DND-41 (cell line): ENCODE data around the gene SH3BGR.

Experiments used
- ATAC-seq: fragments of 200-7000 bp; cut with Tn5 transposase; 3 replicates; pipeline ENCODE4 v1.9.1; 2021; ENCODE audit warnings: low read depth; ENCODE audit not compliant: insufficient read depth
- DNase-seq: peaks from one replicate; pipeline ENCODE4 v3.0.0-alpha.2; 2020
- H2AFZ ChIP-seq: 2 replicates; pipeline ENCODE4 v1.6.0; 2012; ENCODE audit warnings: low read depth, low read length
- H3K27ac ChIP-seq: 2 replicates; pipeline ENCODE4 v1.5.1; 2012; ENCODE audit warnings: low read length, inconsistent platforms
- H3K27me3 ChIP-seq: fragments of 200-600 bp; sonication (generic); 2 replicates; pipeline ENCODE4 v1.6.0; 2012; ENCODE audit warnings: low read length, mild to moderate bottlenecking, inconsistent platforms; ENCODE audit not compliant: insufficient read depth, poor library complexity
- H3K36me3 ChIP-seq: 2 replicates; pipeline ENCODE4 v1.5.1; 2012; ENCODE audit warnings: low read length, inconsistent platforms; ENCODE audit not compliant: insufficient read depth
- H3K4me1 ChIP-seq: 2 replicates; pipeline ENCODE4 v1.5.1; 2012; ENCODE audit warnings: mild to moderate bottlenecking, low read length; ENCODE audit not compliant: insufficient read depth
- H3K4me2 ChIP-seq: 2 replicates; pipeline ENCODE4 v1.6.0; 2012; ENCODE audit warnings: mild to moderate bottlenecking, moderate library complexity, low read length, inconsistent platforms; ENCODE audit not compliant: insufficient read depth
- H3K4me3 ChIP-seq, 2 experiments: fragments of 200-600 bp in 1 of 2; shearing (Covaris generic) in 1 of 2; 2 replicates each; pipeline ENCODE4 v1.5.1; 2012 to 2016; ENCODE audit warnings: inconsistent platforms in 2 of 2, low read length in 2 of 2, mild to moderate bottlenecking in 2 of 2, low read depth in 1 of 2, moderate library complexity in 1 of 2
- H3K79me2 ChIP-seq: 2 replicates; pipeline ENCODE4 v1.6.0; 2012; ENCODE audit warnings: low read length, inconsistent platforms; ENCODE audit not compliant: insufficient read depth
- H3K9ac ChIP-seq: 2 replicates; pipeline ENCODE4 v1.6.0; 2012; ENCODE audit warnings: low read depth, mild to moderate bottlenecking, inconsistent platforms, low read length, moderate library complexity
- H3K9me3 ChIP-seq: 2 replicates; pipeline ENCODE4 v1.5.1; 2012; ENCODE audit warnings: low read length, moderate library complexity, mild to moderate bottlenecking, inconsistent platforms; ENCODE audit not compliant: insufficient read depth, severe bottlenecking
- H4K20me1 ChIP-seq: 2 replicates; pipeline ENCODE4 v1.6.0; 2012; ENCODE audit warnings: low read length; ENCODE audit not compliant: insufficient read depth
- EZH2 ChIP-seq: IDR thresholded peaks from 3 replicates; pipeline ENCODE4 v1.6.1; 2012; ENCODE audit warnings: borderline replicate concordance, low read depth, mild to moderate bottlenecking, moderate library complexity, low read length, inconsistent platforms; ENCODE audit not compliant: severe bottlenecking
- TF ChIP-seq, protein P1 (sequence below): IDR thresholded peaks from 2 replicates; pipeline ENCODE4 v1.5.1; 2012; ENCODE audit warnings: borderline replicate concordance, low read length, moderate library complexity, mild to moderate bottlenecking; ENCODE audit not compliant: poor library complexity, severe bottlenecking; ENCODE audit errors: extremely low read depth

The SH3BGR gene

DNA sequence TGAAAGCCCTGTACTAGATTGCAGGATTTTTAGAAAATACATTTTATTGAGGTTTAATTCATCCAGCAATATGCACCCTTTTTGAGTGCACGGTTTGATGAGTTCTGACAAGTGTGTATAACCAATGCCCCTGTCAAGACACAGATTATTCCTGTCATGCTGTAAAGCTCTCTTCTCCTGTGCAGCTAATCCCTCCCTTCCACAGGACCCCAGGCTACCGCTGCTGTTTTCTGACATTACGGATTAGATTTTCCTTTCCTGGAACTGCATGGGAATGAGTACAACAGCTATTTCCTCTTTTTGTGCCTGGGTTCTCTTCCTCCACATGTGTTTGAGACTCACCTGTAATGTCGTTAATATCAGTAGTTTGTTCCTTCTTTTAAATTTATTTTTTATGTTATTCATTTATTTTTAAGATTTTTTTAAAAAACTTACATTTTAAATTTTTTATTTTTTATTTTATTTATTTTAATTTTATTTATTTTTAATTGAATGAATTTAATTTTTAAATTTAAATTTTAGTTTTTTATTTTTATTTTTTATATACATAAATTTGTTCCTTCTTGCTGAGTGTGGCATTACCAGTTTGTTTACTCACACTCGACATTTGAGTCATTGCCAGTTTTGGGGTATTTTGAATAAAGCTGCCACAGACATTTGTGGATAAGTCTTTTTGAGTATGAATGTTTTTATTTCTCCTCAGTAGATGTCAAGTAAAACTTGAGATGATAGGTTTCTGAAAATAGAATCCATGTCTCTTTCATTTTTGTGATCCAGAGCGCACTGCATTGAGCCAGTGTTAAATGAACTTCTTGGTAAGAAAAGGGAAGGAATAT is 82.0 kb downstream of the SH3BGR start:
- Histone ChIP-seq H3K79me2 (no peaks in the 10 kb centered on the region), H4K20me1 (no peaks in the 10 kb centered on the region), H3K9me3 (no peaks in the 10 kb centered on the region), H3K4me2 (no peak overlapping the region), H3K4me1 (no peaks in the 10 kb centered on the region), H3K4me3 (no peak overlapping the region), H3K27me3 (no peaks in the 10 kb centered on the region), H3K9ac (no peak overlapping the region), H3K27ac (no peak overlapping the region), H3K36me3 (no peaks in the 10 kb centered on the region), H2AFZ (no peak overlapping the region)
- no peak for ATAC-seq
- TF ChIP-seq, protein P1, sequence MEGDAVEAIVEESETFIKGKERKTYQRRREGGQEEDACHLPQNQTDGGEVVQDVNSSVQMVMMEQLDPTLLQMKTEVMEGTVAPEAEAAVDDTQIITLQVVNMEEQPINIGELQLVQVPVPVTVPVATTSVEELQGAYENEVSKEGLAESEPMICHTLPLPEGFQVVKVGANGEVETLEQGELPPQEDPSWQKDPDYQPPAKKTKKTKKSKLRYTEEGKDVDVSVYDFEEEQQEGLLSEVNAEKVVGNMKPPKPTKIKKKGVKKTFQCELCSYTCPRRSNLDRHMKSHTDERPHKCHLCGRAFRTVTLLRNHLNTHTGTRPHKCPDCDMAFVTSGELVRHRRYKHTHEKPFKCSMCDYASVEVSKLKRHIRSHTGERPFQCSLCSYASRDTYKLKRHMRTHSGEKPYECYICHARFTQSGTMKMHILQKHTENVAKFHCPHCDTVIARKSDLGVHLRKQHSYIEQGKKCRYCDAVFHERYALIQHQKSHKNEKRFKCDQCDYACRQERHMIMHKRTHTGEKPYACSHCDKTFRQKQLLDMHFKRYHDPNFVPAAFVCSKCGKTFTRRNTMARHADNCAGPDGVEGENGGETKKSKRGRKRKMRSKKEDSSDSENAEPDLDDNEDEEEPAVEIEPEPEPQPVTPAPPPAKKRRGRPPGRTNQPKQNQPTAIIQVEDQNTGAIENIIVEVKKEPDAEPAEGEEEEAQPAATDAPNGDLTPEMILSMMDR, result no peak
- no peak for TF ChIP-seq EZH2
- DNase-seq, result no peak

DNA sequence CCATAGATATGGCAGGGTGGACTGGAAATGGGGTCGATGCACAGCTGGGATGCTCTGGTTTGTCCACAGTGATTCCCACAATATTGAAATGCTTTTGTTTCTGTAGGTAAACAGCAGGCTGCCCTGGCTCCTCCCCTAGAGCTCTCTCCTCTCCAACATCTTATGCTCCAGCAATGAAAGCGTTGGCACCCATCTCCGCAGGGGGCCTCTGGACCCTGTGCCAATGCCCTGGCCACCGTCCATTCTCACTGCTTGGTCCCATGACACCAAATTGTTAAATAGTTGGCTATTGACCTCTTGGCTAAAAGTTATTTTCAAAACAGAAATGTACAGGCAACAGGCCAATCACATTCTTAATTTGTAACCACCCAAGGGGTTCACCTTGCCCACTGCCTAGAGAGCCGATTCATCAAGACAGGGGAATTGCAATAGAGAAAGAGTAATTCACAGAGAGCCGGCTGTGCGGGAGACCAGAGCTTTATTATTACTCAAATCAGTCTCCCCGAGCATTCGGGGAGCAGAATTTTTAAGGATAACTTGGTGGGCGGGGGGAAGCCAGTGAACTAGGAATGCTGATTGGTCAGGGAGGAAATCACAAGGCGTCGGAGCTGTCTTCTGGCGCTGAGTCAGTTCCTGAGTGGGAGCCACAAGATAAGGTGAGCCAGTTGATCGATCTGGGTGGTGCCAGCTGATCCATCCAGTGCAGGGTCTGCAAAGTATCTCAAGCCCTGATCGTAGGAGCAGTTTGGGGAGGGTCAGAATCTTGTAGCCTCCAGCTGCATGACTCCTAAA is 84.1 kb downstream of the SH3BGR start:
- Histone ChIP-seq H3K27ac (no peak overlapping the region), H4K20me1 (no peaks in the 10 kb centered on the region), H3K4me1 (no peaks in the 10 kb centered on the region), H3K27me3 (no peaks in the 10 kb centered on the region), H3K36me3 (no peaks in the 10 kb centered on the region), H2AFZ (no peak overlapping the region), H3K4me2 (no peak overlapping the region), H3K4me3 (no peak overlapping the region), H3K79me2 (no peaks in the 10 kb centered on the region), H3K9me3 (no peaks in the 10 kb centered on the region), H3K9ac (no peak overlapping the region)
- DNase-seq, result no peak
- no peak for ATAC-seq
- no peak for TF ChIP-seq EZH2
- TF ChIP-seq, protein P1, result no peak

DNA sequence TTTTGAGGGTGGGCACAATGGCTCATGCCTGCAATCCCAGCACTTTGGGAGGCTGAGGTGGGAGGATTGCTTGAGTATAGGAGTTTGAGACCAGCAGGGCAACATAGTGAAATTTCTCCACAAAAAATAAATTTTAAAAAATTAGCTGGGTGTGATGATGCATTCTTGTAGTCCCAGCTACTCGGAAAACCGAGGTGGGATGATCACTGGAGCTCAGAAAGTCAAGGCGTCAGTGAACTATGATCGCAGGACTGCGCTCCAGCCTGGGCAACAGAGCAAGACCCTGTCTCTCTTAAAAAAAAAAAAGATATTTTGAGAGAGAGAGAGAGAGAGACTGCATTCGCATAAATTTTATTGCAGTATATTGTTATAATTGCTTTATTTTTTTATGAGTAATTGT is 85.1 kb downstream of the SH3BGR start:
- Histone ChIP-seq H2AFZ (no peak overlapping the region), H3K9ac (no peak overlapping the region), H3K27me3 (no peaks in the 10 kb centered on the region), H3K4me1 (no peaks in the 10 kb centered on the region), H3K27ac (no peak overlapping the region), H3K4me3 (no peak overlapping the region), H3K36me3 (no peaks in the 10 kb centered on the region), H3K79me2 (no peaks in the 10 kb centered on the region), H3K4me2 (no peak overlapping the region), H3K9me3 (no peaks in the 10 kb centered on the region), H4K20me1 (no peaks in the 10 kb centered on the region)
- no peak for TF ChIP-seq EZH2
- TF ChIP-seq, protein P1, result no peak
- ATAC-seq (no peak), DNase-seq (no peak)
